GM12892 (cell line): ENCODE data around the gene CBX4.

ENCODE experiments used
- POLR2A ChIP-seq: IDR thresholded peaks from 2 replicates; pipeline ENCODE4 v1.6.1; 2011; ENCODE audit warnings: low read depth, low read length, control low read depth
- TAF1 ChIP-seq: IDR thresholded peaks from 2 replicates; pipeline ENCODE4 v1.6.1; 2011; ENCODE audit warnings: low read depth, mild to moderate bottlenecking, control low read depth, low read length, borderline replicate concordance

GRCh38 chr17:79783891-79784290 lies 55.3 kb downstream of the CBX4 start:
- no peak for TF ChIP-seq POLR2A
- TF ChIP-seq TAF1, result no peak
